HCT116 (cell line): Measurements from ENCODE around the gene MROH7.

Experiments
- ATF3 ChIP-seq: IDR thresholded peaks from 2 replicates; pipeline ENCODE4 v1.6.1; 2012
- CEBPB ChIP-seq: IDR thresholded peaks from 2 replicates; pipeline ENCODE4 v1.6.1; 2012; ENCODE audit warnings: low read depth
- CTCF ChIP-seq, 3 experiments: fragments of 200-600 bp in 1 of 3; sonication (generic) in 1 of 3; IDR thresholded peaks in 2 of 3; conservative IDR thresholded peaks in 1 of 3; 2 replicates each; pipeline ENCODE4 v1.5.1; 2012 to 2017; ENCODE audit warnings: low read depth in 2 of 3, low read length in 2 of 3, antibody characterized with exemption in 1 of 3, borderline replicate concordance in 1 of 3, control low read depth in 1 of 3, mild to moderate bottlenecking in 1 of 3, mixed read lengths in 1 of 3, mixed run types in 1 of 3, moderate library complexity in 1 of 3; ENCODE audit not compliant: insufficient read depth in 1 of 3
- ELF1 ChIP-seq: IDR thresholded peaks from 2 replicates; pipeline ENCODE4 v1.6.1; 2012; ENCODE audit warnings: low read depth, borderline replicate concordance
- EZH2 ChIP-seq: fragments of 200-600 bp; sonication (generic); IDR thresholded peaks from 2 replicates; pipeline ENCODE4 v1.6.1; 2017; ENCODE audit warnings: antibody characterized with exemption, mixed run types
- EZH2phosphoT487 ChIP-seq: fragments of 200-600 bp; IDR thresholded peaks from 2 replicates; pipeline ENCODE4 v1.6.1; 2018; ENCODE audit warnings: antibody characterized with exemption, borderline replicate concordance
- JUND ChIP-seq: IDR thresholded peaks from 2 replicates; pipeline ENCODE4 v1.6.1; 2012
- POLR2A ChIP-seq: IDR thresholded peaks from 2 replicates; pipeline ENCODE4 v1.7.0; 2011; ENCODE audit warnings: borderline replicate concordance; ENCODE audit not compliant: insufficient read depth, insufficient read length; ENCODE audit errors: extremely low read depth
- SRF ChIP-seq: IDR thresholded peaks from 2 replicates; pipeline ENCODE4 v1.6.1; 2012; ENCODE audit warnings: low read depth
- ZBTB33 ChIP-seq: IDR thresholded peaks from 2 replicates; pipeline ENCODE4 v1.6.1; 2011; ENCODE audit warnings: mild to moderate bottlenecking, low read length, moderate library complexity; ENCODE audit not compliant: insufficient replicate concordance; ENCODE audit errors: extremely low read depth
- ZNF274 ChIP-seq: fragments of 200-500 bp; sonication (Bioruptor generic); IDR thresholded peaks from 2 replicates; pipeline ENCODE4 v1.6.1; 2014; ENCODE audit warnings: mild to moderate bottlenecking, low read depth, low read length, inconsistent platforms

GRCh38 chr1:54723985-54724384 lies 82.4 kb downstream of the MROH7 start:
- no peak for TF ChIP-seq SRF
- TF ChIP-seq CTCF (IDR thresholded peaks at IDR 0.05 in 2 of 3, conservative IDR thresholded peaks at IDR 0.05 in 1 of 3; ENCODE audit: borderline replicate concordance in 1 of 3, insufficient read depth in 1 of 3, low read depth in 2 of 3, low read length in 2 of 3), result no peak
- no peak for TF ChIP-seq EZH2
- TF ChIP-seq POLR2A, result no peak
- no peak for TF ChIP-seq JUND
- no peak for TF ChIP-seq EZH2phosphoT487
- TF ChIP-seq ZBTB33, result no peak
- no peak for TF ChIP-seq ZNF274
- no peak for TF ChIP-seq ATF3
- TF ChIP-seq ELF1, result no peak
- TF ChIP-seq CEBPB, result no peak
